Neural progenitor cell (in vitro differentiated cells): Measurements from ENCODE around the gene RBM8A.

Experiments used
- CTCF ChIP-seq: fragments of 200-600 bp; sonication (generic); IDR thresholded peaks from 2 replicates; pipeline ENCODE4 v1.5.1; 2017; ENCODE audit warnings: antibody characterized with exemption, mild to moderate bottlenecking
- EZH2 ChIP-seq: fragments of 200-600 bp; sonication (generic); IDR thresholded peaks from 2 replicates; pipeline ENCODE4 v1.6.1; 2017; ENCODE audit warnings: antibody characterized with exemption, mild to moderate bottlenecking, moderate library complexity
- EZH2phosphoT487 ChIP-seq: fragments of 200-600 bp; sonication (generic); IDR thresholded peaks from 2 replicates; pipeline ENCODE4 v1.6.1; 2017; ENCODE audit warnings: antibody characterized with exemption

- no peak for TF ChIP-seq CTCF
- peak; percentile 30 for TF ChIP-seq EZH2
- no peak for TF ChIP-seq EZH2phosphoT487
Measured at GRCh38 chr1:145879775-145880174, 47.5 kb downstream of the RBM8A start.
